NCI-H146 treated with DMSO at 0.1 percent for 48 hours (cell line): Measurements from ENCODE around the gene NDRG2.
"Not testable (repeated sequence)": the region's sequence is repeated elsewhere in the genome, so short reads cannot be mapped to it uniquely, and the experiment has no call there.

ENCODE experiments used
- DNase-seq: peaks from one replicate; lab custom pipeline; 2025; ENCODE audit not compliant: unreplicated experiment; lab: John Stamatoyannopoulos, UW

Gene NDRG2

GRCh38 chr14:21056520-21057163 lies 31.8 kb upstream of the NDRG2 start:
- DNase-seq: no peak

GRCh38 chr14:21055432-21056117 lies 30.7 kb upstream of the NDRG2 start:
- DNase-seq: no peak

GRCh38 chr14:21054768-21055145 lies 29.9 kb upstream of the NDRG2 start:
- DNase-seq: no peak

GRCh38 chr14:21054123-21054767 lies 29.4 kb upstream of the NDRG2 start:
- DNase-seq: no peak

GRCh38 chr14:21053184-21054122 lies 28.6 kb upstream of the NDRG2 start:
- no peak for DNase-seq

GRCh38 chr14:21050597-21050996 lies 25.7 kb upstream of the NDRG2 start:
- no peak for DNase-seq

GRCh38 chr14:21049271-21049673 lies 24.4 kb upstream of the NDRG2 start:
- DNase-seq: no peak

GRCh38 chr14:21048638-21049037 lies 23.8 kb upstream of the NDRG2 start:
- no peak for DNase-seq

- DNase-seq: no peak
These were observed 22.5 kb upstream of the NDRG2 start for GRCh38 chr14:21047378-21047781.

GRCh38 chr14:21043974-21044618 lies 19.2 kb upstream of the NDRG2 start:
- no peak for DNase-seq

GRCh38 chr14:21043387-21043973 lies 18.6 kb upstream of the NDRG2 start:
- no peak for DNase-seq

GRCh38 chr14:21042918-21043317 lies 18.1 kb upstream of the NDRG2 start:
- no peak for DNase-seq

GRCh38 chr14:21041676-21042433 lies 17.0 kb upstream of the NDRG2 start, which contains the start of gene RNASE7:
TSS of gene RNASE7 (plus strand) at chr14:21042362. CDS start at chr14:21042993, 631 bp downstream.
- no peak for DNase-seq

GRCh38 chr14:21040941-21041340 lies 16.1 kb upstream of the NDRG2 start:
- not testable (repeated sequence) for DNase-seq

- DNase-seq: no peak
These were observed 15.6 kb upstream of the NDRG2 start for GRCh38 chr14:21040370-21040925.

- no peak for DNase-seq
These were observed 14.9 kb upstream of the NDRG2 start for GRCh38 chr14:21039585-21040369.

GRCh38 chr14:21038441-21039422 lies 13.9 kb upstream of the NDRG2 start:
- DNase-seq: no peak
